ENCODE results near the gene UBXN6. TPM values are rescaled to one million over a fixed set of nuclear protein-coding genes. Genes with fewer than 3 reads are reported as not detected.

The UBXN6 gene
- total and polyA plus RNA-seq, 2 of the 8 experiments (the other 6 are each of a cell fraction or from before 2014, with no cell fraction given): 28.0 to 43.8 TPM

- H3K9ac ChIP-seq (replicated peaks in 1 of 4; ENCODE audit: extremely low read depth in 1 of 4, low read depth in 3 of 4, low read length in 3 of 4): no peak overlapping the region
- no peak overlapping the region for H2BK15ac ChIP-seq (ENCODE audit: low read length)
- no peak overlapping the region for H3K18ac ChIP-seq (ENCODE audit: extremely low read depth, low read length)
- peaks cover 57 to 82% (median 75%) of the 10 kb centered on the region in 4 experiments for H3K36me3 ChIP-seq (ENCODE audit: control insufficient read depth in 2 of 4, insufficient read depth in 4 of 4, low read length in 3 of 4)
- H4K20me1 ChIP-seq (replicated peaks in 1 of 2; ENCODE audit: control insufficient read depth in 1 of 2, insufficient read depth in 2 of 2, low read length in 2 of 2): peaks cover 6 to 26% of the 10 kb centered on the region in 2 experiments
- no peak overlapping the region for H3K14ac ChIP-seq (ENCODE audit: insufficient read length)
- no peaks in the 10 kb centered on the region for H3K4me1 ChIP-seq (replicated peaks in 1 of 4; ENCODE audit: control insufficient read depth in 3 of 4, insufficient read depth in 4 of 4, low read length in 3 of 4)
- no peak overlapping the region for H4K5ac ChIP-seq (ENCODE audit: insufficient read length, low read depth, low read length)
- H3K27ac ChIP-seq (ENCODE audit: low read depth, low read length): no peak overlapping the region
- H3K79me2 ChIP-seq (ENCODE audit: control insufficient read depth in 1 of 2, insufficient read depth in 2 of 2, low read length in 2 of 2): peaks cover 0 to 5% of the 10 kb centered on the region in 2 experiments; a peak in 1 of 4 replicates
- H4K91ac ChIP-seq (replicated peaks; ENCODE audit: insufficient read length, low read length): no peak overlapping the region
- H3K4ac ChIP-seq (replicated peaks; ENCODE audit: insufficient read length, low read depth, low read length): no peak overlapping the region
- H2BK20ac ChIP-seq (ENCODE audit: low read length): no peak overlapping the region
- H3K9me3 ChIP-seq (ENCODE audit: insufficient read depth in 2 of 2, low read depth in 1 of 2, low read length in 1 of 2): no peaks in the 10 kb centered on the region
- no peak overlapping the region for H3K4me3 ChIP-seq (ENCODE audit: extremely low read depth in 1 of 4, insufficient read depth in 2 of 4, low read depth in 3 of 4, low read length in 4 of 4)
- peaks cover 3% of the 10 kb centered on the region for H3K79me1 ChIP-seq (ENCODE audit: low read depth, low read length)
- no peak overlapping the region for H3K4me2 ChIP-seq (ENCODE audit: insufficient read depth in 1 of 2, low read depth in 2 of 2, low read length in 2 of 2)
- H3K23me2 ChIP-seq (ENCODE audit: low read depth, low read length): no peaks in the 10 kb centered on the region
- no peak overlapping the region for H2AK5ac ChIP-seq (ENCODE audit: low read depth, low read length)
- no peak overlapping the region for H3K56ac ChIP-seq (replicated peaks; ENCODE audit: insufficient read length, low read depth, low read length)
- no peak overlapping the region for H2AFZ ChIP-seq (ENCODE audit: low read length)
- DNase-seq (ENCODE audit: low read depth in 1 of 2, low spot score in 2 of 2): no peak
- H2BK12ac ChIP-seq (ENCODE audit: low read depth, low read length): no peak overlapping the region
- no peak for FAIRE-seq
- ChIA-PET POLR2A (ENCODE audit: partially characterized antibody) (interaction anchor here (49.6 to 58.1 kb wide), 2 partner anchors 7 kb away, joined by 1590 read pairs; partner anchors contain the start of genes CHAF1A, SH3GL1 and UBXN6), CTCF (ENCODE audit: partially characterized antibody) (no interaction called here)
- WGBS, 2 experiments (ENCODE audit: extremely low coverage in 1 of 2, insufficient coverage in 1 of 2, insufficient read length in 1 of 2, insufficient replicate concordance in 2 of 2, low coverage in 1 of 2, low lambda C conversion rate in 2 of 2, missing lambda C conversion rate in 1 of 2): 93% methylated on average over 9 of the region's 9 CpGs; no CpG with 5 or more reads in 1 of the 2 experiments
- no peak overlapping the region for H4K8ac ChIP-seq (ENCODE audit: extremely low read depth, insufficient read depth, low read length)
- no peak overlapping the region for H2BK120ac ChIP-seq (replicated peaks; ENCODE audit: low read depth, low read length)
- H3K27me3 ChIP-seq (replicated peaks in 1 of 4; ENCODE audit: control insufficient read depth in 3 of 4, extremely low read depth in 1 of 4, insufficient read depth in 3 of 4, low read length in 3 of 4): no peaks in the 10 kb centered on the region
- H2BK5ac ChIP-seq (ENCODE audit: low read depth, low read length): no peak overlapping the region
- no peak overlapping the region for H3K23ac ChIP-seq (ENCODE audit: insufficient read length)
- TF ChIP-seq SIN3A (conservative IDR thresholded peaks at IDR 0.05 in 1 of 2, IDR thresholded peaks at IDR 0.05 in 1 of 2; ENCODE audit: low read depth in 1 of 2, low read length in 2 of 2) (no peak), SP1 (IDR thresholded peaks at IDR 0.05; ENCODE audit: low read depth, low read length) (no peak), TCF12 (IDR thresholded peaks at IDR 0.05; ENCODE audit: low read depth, low read length) (no peak), EP300 (IDR thresholded peaks at IDR 0.05; ENCODE audit: borderline replicate concordance in 1 of 2, low read depth in 2 of 2, low read length in 2 of 2) (no peak), SAP30 (IDR thresholded peaks at IDR 0.05; ENCODE audit: insufficient read depth, insufficient replicate concordance, low read length) (no peak)
Observed at GRCh38 chr19:4431296-4431695, 26.3 kb downstream of the UBXN6 start.
